NCI-H345 (cell line): ENCODE data around the gene WDR48.

ENCODE experiments used
- DNase-seq: peaks from one replicate; lab custom pipeline; 2025; lab: John Stamatoyannopoulos, UW

WDR48 gene

DNA sequence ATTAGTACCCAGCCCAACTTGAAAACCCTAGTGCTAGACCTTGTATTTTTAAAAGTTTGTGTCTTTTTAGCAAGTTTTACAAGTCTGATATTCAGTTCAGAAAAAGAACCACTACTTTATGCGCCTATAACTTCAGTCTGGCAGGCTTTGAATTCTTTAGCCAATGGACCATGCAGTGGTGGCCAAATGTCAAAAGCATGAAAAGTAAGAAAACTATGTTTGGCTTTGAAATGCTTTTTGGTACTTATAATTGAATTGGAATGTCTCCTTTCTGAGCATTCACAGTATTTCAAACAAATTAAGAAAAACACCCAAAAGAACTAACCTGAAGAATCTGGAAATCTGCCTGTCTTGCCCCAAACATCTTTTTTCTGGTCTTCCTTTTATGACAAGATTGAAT, 12.8 kb downstream of the WDR48 start:
- no peak for DNase-seq

DNA sequence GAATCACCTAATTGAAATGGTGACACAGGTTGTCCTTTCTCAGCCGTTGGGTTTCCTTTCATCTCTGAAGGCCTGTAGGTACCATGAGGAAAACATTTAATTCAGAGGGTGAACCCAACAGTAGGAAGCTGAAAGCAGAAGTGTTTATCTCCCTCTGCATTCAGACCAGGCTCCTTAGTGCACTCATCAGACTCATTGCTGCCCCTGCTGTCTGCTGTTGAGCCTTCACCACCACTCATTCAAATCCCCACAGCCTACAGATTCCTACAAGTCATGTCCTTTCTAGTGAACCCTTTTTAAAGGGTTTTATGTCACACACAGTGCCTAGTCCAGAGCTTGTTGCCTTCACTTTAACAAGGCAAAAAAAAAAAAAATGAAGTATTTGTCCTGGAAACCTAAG, 13.4 kb downstream of the WDR48 start:
- DNase-seq, result no peak

DNA sequence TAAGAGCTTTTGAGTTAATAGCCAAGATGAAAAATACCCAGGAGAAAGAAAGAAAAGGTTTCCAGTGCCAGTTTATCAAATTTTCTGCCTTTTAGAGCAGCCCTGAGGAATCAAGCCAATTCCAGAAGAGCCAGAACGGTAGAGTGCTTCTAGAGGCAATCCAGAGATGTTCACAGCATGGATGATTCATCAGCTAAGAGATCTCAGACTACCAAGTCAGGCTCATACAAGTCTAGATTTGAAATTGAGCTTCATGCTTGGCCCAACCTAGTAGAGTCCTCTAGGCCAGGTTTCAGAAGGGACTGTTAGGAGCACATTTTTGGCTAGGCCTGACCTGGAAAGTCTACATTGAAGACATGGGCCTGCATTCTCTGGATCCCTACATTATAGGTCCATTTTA, 15.5 kb downstream of the WDR48 start:
- no peak for DNase-seq

DNA sequence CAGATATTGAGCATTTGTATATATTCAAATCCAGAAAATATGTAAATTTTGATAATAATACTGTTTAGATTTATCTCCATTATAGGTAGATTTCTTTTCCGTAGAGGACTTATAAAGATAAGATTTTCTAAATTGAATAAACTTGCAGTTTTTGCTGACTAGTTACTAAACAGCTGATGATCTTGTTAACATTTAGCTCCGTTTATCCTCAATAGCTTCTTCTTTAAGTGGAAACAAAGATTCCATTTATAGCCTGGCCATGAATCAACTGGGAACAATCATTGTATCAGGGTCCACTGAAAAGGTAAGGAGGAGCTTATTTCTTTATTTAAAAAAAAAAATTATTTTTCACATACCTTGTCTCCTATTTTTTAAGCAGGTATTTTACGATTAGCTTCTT, 16.7 kb downstream of the WDR48 start:
- no peak for DNase-seq

DNA sequence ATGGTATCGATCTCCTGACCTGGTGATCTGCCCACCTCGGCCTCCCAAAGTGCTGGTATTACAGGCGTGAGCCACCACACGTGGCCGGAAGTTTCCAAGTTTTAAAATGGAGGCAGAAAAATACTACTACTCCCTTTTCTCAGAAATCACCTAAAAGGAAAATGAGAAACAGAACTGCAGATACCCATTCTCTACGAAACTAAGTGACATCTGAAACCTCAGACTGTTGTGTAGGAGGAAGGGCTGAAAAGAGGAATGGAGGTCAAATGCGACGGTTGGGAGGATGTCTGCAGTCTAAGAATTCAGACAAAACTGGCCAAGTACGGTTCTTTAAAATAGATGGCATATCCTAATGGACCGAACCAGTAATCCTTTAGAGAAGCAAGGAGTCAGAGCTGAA, 24.1 kb downstream of the WDR48 start:
- DNase-seq, result no peak

DNA sequence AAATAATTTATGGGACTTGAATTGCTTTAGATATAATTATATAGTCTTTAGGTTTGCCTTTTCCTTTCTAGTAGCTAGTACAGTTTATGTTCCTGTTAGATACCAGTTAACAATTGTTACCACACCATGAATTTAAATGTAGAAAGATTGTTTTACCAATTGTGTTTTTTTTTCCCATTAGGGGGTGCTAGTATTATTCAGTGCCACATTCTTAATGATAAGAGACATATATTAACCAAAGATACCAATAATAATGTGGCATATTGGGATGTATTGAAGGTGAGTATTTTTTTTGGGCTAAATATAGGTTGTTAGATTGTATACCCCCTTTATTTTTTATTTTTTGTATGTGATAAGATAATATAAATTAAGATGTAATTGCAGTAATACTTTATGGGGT, 27.7 kb downstream of the WDR48 start:
- no peak for DNase-seq

DNA sequence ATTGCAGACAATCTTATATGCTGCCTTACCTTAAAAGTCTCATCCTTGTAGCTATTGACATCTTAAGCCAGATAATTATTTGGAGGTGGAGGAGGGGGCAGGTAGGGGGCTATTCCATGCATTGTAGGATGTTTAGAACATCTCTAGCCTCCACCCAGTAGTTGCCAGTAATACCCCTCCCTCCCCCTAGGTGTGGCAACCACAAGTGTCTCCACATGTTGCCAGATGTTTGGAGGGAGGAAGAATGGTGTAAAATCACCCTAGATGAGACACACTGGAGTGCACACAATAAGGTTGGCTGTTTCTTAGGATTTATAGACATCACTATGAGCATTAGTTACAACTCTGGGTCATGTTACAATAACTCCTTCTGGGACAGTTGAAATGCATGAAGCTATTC, 28.2 kb downstream of the WDR48 start:
- DNase-seq, result no peak

DNA sequence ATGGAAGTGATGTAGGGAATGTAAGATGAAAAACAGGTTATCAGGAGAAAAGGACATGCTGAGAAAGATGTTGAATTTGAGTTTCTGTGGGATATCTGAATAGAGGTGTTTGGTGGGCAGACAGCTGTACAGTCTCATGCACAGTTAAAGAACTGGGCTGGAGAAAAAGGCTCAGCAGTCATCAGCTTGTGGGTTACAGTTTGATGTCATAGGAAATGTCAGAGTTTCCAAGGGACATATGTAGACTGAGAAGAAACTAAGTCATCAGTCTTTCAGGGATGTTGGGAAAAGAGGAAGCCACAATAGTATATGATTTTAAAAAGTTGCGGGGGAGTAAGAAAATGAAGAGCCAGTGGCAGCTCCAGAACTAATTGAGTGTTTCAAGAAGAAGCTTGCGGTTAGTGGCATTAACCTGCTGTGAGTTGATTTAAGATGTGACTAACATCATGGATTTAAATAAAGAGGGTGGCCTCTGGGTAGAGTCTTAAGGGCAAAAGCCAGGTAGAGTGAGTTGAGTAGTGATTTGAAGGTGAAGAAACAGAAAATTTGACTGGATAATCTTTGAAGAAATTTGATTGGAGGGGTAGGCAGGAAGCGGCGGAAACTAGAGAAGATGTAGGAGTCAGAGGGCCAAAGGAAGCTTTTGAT, 31.0 kb downstream of the WDR48 start:
- DNase-seq, result no peak

DNA sequence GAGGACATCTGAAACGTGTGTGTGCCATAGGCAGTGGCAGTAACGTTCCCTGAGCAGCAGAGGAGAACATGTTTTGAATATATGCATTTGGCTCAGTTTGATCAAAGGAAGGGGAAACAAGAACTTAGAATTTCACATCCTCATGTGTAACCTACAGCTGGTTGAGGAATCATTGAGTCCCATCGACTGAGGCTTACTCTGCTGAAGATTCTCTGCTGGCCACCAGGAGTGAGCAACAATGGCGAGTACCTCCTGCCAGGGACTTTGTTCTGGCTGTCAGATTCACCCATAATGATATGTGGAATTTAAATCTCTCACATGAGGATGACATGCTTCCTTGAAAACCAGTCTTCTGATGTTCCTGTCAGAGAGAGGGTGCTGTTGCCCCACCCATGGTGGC, 34.3 kb downstream of the WDR48 start:
- DNase-seq, result no peak

DNA sequence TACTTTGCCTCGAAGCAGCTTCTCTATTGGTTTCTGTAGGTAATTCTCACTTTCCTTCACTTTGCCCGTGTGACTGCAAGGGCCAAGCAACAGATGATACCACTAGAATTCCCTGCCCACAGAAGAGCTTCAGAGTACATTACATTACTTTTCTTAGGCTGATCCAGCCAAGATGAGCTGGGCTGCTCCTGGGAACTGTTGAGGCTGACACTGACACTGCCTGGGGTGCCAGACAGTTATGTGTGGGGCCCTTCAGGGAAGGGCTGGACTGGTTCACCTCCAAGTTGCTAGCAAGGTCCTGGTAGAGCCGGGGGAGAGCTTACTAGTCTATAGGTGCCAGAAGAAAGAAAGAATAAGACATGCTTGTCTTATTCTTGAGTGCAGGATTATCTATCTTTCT, 36.6 kb downstream of the WDR48 start:
- no peak for DNase-seq

DNA sequence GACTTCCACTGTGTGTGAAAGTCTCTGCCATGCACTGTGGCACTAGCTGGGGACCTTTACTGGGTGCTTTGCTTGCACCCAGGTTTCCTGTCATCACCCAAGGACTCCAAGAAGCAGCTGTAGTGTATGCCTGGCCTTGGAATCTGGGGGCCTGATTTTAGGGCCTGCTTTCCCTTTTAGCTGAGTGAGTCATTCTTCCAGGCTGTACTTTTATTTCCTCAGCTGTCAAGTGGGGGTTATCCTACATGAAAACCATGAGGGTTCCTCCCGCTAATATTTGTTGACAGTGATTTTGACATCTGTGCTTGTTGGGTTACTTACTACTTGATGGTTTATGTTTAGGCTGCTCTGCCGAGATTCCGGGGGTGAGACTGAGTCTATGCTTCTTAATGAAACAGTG, 37.1 kb downstream of the WDR48 start:
- DNase-seq, result no peak

DNA sequence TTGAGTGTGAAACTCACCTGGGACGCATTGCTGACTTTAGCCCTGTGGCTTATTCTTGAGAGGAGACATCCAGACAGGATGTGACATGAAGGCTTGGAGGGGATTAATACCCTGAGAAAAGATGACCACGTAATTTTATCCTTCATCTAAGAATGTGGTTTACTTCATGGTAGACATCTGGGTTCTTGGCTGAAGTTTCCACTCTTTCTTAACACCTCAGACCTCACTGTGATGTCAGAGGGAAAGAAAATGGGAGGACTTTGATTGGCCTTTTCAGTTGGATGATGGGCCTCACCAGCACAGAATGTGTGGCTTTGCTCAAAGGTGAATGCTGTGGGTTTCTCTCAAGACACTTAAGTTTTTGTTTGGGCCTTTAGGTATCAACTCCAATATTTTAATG, 39.1 kb downstream of the WDR48 start:
- DNase-seq, result no peak

DNA sequence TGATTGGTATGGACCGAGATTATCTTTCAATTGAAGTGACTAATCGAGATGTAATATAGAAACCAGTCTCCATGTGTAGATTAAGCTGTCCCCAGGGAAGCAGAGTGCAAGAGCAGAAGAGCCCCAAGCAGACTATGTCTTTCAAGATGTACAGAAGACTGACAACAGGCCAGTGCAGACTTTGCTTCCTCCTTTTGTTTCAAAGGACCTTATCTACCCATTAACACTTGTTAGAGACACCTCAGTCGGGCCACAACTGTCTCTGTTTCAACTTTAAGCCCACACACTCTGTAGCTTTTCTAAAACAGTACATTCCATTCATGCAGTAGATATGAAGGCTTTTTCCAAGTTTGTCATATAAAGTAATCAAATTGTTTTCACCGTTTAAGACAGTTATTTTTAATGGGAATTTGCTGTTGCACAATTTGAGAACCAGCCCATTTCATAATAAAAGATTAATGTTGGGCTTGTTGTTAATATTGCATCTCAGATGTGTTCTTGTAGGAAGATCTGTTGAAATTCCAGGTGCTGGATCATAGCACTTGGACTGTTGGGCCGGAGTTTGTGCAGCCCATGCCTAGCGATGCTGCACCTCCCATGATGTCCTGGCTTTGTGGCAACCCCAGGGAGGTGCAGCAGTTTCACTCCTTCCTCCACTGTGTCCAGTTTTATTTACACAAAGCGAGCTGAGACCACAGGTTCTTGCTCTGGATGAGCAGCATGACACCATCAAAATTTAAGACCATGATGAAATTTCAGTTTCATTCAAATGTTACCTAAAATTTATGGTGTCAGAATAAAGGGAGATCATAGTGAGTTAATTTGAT, 43.2 kb downstream of the WDR48 start:
- no peak for DNase-seq

DNA sequence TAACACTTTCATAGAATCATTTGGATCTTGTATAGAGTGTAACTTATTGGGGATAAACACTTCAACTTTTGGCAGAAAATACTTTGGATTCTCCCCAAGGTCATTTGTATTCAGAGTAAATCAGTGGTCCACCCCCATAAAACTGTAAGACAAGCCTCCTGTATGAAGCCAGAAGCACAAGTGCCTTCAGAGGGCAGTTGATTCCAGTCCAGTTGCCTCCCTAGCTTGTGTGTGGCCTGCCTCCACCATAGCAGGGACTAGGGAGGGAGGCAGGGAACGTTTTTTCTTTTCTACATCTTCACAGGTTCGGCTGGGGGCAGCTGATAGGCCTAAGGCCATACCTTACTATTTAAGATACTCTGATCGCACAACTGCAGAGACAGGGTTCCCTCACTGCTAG, 44.0 kb downstream of the WDR48 start:
- no peak for DNase-seq

DNA sequence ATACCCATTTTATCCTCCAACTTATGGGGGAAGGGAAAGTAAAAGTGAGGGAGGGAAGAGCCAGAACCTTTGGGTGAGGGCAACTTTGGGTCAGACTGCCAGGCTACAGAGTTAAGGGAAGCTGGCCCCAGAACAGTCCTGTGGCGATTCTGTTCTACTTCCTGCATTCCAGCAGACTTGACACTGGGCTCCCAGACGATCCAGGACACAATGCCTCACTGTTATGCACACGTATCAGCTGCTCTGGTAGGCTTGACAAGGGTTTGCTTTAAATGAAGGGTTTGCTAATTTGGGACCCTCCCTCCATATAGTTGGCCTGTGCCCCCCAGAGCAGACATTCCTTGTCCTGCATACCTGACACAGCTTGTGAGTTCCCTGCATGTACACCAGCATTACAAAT, 45.0 kb downstream of the WDR48 start:
- no peak for DNase-seq

DNA sequence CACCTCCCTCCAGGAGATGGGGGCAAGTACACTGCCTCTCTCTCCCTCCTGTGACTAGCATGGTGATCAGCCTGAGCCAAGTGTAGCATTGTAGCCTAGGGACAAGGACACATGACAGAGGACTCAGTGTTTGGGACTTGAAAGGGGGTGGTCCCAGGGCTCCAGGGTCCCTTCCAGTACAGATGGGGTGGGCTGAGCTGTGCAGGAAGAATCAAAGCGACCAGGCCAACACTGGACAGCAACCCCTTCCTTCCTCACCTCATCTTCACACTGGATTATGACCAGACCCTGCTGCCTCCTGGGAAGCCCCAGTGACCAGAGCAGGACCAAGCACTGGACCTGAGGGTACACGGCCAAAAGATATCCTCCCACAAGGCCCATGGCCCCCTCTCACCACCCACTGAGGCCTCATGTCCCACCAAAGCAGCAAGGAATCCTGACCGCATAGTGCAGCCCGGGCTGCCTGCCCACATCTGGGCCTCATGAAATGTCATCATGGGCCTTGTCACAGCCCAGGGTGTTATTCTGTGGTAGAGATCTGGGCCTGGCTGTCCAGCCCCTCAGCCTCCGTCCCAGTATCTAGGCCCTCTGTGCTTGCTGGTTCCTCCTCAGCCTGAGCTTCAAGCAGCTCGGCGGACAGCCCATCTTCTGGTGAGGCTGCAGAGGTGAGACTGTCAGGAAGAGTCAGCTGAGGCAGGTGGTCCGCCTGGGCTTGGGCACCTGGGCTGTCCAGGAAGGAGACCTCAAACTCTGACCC, 46.1 kb downstream of the WDR48 start:
- DNase-seq, result no peak

DNA sequence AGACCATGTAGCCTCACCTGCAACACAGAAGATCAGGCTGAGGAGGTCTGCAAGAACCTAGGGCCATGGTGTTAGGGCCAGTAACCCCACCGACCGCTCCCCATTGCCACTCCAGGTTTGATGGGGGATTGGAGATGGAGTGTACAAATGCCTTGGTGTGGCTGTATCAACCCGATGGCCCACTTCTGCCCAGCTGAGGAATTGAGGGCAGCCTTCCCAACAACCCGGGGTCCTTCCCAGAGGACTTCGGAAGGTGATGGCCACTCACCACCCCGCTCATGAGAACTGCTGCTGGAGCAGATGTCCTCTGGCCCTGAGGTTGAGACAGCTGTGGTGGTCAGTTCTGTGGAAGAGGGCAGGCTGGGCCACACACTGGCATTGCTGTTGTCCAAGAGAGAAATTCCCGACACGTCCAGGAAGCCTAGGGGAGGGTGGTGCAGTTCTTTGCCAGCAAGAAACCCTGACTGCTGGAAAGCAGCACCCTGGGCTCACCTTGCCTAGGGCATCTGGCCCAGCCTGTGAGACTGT, 46.7 kb downstream of the WDR48 start:
- no peak for DNase-seq

DNA sequence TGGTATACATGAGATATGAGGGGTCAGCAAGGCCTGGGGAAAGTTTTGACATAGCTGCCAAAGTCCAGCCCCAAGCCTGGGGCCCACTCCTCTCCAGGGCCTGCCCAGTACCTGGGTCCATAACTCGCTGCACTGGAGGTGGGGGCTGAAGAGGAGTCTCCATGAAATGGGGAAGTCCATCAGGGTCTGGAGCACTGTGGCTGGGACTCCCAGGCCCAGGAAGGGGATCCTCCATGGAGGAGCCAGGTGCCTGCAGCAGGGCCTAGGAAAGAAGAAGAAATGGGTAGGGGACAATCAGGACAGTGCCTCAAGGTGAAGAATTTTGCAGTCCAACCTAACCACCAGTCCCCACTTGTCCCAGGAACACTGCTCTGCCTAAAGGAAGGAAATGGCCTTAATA, 47.4 kb downstream of the WDR48 start:
- no peak for DNase-seq

DNA sequence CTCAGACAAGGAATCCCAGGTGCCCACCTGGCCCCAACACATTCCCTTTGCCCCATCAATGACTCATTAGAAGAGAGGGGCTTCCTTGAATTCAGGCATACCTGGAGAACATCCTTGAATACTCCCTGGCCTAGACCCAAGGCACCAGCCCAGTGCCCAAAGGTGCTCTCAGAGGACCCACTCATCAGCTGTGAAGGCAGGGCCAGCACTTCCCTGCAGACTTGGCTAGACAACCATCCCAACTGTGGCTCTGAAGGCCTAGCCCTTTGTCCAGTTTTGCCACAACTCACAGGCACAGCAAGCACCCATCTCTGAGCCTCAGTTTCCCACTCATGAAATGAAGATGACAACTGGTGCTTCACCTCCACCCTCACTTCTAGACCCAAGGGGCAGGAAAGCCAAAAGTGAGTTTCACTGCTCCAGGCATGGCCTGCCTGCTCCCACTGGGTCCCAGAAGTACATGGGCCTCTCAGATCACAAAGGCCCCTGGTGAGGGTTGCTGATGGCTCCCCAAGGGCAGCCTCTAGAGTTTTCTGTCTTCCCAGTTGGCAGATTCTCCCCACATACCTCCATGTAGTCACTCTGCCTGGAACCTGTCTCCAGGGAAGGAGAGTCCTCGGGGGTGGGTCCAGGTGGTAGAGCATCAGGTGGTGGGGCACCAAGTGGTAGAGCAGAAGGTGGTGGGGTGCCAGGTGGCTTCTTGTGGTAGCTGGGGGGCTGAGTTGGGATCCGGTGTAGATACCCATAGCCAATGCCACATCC, 48.1 kb downstream of the WDR48 start:
- DNase-seq, result no peak

DNA sequence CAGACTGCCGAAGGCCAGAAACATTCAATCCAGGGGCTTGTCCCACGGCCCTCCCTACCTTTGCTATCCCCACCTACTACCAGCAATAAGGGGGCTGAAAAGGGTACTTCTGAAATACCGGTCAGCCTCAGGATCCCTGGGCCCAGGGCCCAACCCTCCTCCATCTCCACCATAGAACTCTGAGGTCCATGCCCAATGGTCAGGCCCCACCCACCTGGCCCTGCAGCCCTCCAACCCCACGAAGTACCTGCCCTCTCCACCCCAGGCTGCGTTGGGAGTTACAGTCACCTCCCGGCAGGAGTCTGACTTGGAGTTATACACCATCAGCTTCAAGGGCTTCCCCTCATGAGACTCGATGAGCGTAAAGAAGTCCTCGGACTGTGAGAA, 48.7 kb downstream of the WDR48 start:
- DNase-seq, result no peak

DNA sequence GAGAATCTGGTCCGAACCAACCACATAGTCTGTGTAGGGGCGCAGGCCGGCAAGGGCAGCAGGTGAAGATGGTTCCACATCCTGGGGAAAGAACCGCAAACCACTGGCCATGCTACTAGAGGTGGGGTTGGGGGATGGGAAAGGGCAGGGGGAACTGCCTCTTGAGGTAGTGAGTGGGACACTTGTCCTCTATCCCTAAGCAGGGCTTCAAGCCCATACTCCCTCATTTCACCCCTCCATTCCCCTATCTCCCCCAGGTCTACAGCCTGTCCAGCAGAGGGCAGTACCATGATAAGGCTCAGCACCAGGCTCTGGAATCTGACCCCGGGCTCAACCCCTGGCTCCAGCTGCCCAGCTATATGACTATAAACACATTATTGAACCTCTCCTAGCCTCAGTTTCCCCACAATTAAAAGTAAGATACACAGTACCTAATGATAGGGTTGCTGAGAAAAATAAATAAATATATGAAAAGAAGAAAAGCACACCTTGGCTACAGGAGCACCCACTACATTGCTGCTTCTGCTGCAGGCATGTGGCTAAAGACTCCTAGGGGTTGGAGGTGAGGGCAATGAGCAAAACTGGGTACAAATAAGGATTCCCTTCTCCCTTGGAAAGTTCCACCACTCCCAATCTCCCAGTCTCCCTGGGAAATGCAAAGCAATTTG, 49.3 kb downstream of the WDR48 start:
- no peak for DNase-seq
